HepG2 (cell line): ENCODE results near the gene NHSL1. TPM values are rescaled to one million over a fixed set of nuclear protein-coding genes. Genes with fewer than 3 reads are reported as not detected.

Experiments used
- FOXM1 ChIP-seq: sonication (generic); formaldehyde crosslinking; IDR thresholded peaks from 2 replicates; pipeline ENCODE4 v1.5.0; 2020; ENCODE audit warnings: missing genetic modification reagents
- IRX3 ChIP-seq: sonication (generic); formaldehyde crosslinking; IDR thresholded peaks from 2 replicates; pipeline ENCODE4 v1.8.1; 2023; ENCODE audit warnings: mild to moderate bottlenecking, low read depth, missing genetic modification reagents, borderline replicate concordance
- JUND ChIP-seq: sonication (generic); formaldehyde crosslinking; IDR thresholded peaks from 2 replicates; pipeline ENCODE4 v1.8.0; 2022; ENCODE audit warnings: mild to moderate bottlenecking, missing genetic modification reagents
- NFIB ChIP-seq: sonication (generic); formaldehyde crosslinking; IDR thresholded peaks from 2 replicates; pipeline ENCODE4 v1.9.0; 2021; ENCODE audit warnings: missing genetic modification reagents, mild to moderate bottlenecking, borderline replicate concordance
- NR2F6 ChIP-seq, 2 experiments: IDR thresholded peaks; 2 replicates each; pipeline ENCODE4 v1.6.1; 2016; ENCODE audit warnings: antibody characterized with exemption in 1 of 2, mild to moderate bottlenecking in 1 of 2
- PATZ1 ChIP-seq: sonication (generic); formaldehyde crosslinking; IDR thresholded peaks from 2 replicates; pipeline ENCODE4 v1.4.0; 2020; ENCODE audit warnings: missing genetic modification reagents
- SP140L ChIP-seq: sonication (generic); formaldehyde crosslinking; IDR thresholded peaks from 2 replicates; pipeline ENCODE4 v1.4.0; 2020; ENCODE audit warnings: missing genetic modification reagents, borderline replicate concordance
- SSRP1 ChIP-seq: IDR thresholded peaks from 2 replicates; pipeline ENCODE4 v1.6.1; 2016; ENCODE audit warnings: control low read depth
- TAF1 ChIP-seq: sonication (generic); formaldehyde crosslinking; IDR thresholded peaks from 2 replicates; pipeline ENCODE4 v1.4.0; 2020; ENCODE audit warnings: missing genetic modification reagents
- TCF7 ChIP-seq: sonication (generic); IDR thresholded peaks from 2 replicates; pipeline ENCODE4 v1.6.1; 2016; ENCODE audit warnings: antibody characterized with exemption, low read depth
- ZBTB7A ChIP-seq: sonication (generic); formaldehyde crosslinking; IDR thresholded peaks from 2 replicates; pipeline ENCODE4 v1.8.0; 2022; ENCODE audit warnings: mild to moderate bottlenecking, missing genetic modification reagents
- ZNF142 ChIP-seq: sonication (generic); formaldehyde crosslinking; IDR thresholded peaks from 2 replicates; pipeline ENCODE4 v1.4.0; 2020; ENCODE audit warnings: missing genetic modification reagents
- ZNF33A ChIP-seq: sonication (generic); formaldehyde crosslinking; IDR thresholded peaks from 2 replicates; pipeline ENCODE4 v1.5.1; 2020; ENCODE audit warnings: missing genetic modification reagents, mild to moderate bottlenecking, moderate library complexity, borderline replicate concordance
- ZNF432 ChIP-seq: sonication (generic); formaldehyde crosslinking; IDR thresholded peaks from 2 replicates; pipeline ENCODE4 v1.5.0; 2020; ENCODE audit warnings: missing genetic modification reagents, mild to moderate bottlenecking, borderline replicate concordance
- ZNF790 ChIP-seq: sonication (generic); formaldehyde crosslinking; IDR thresholded peaks from 2 replicates; pipeline ENCODE4 v1.8.0; 2022; ENCODE audit warnings: missing genetic modification reagents, mild to moderate bottlenecking, borderline replicate concordance
- polyA plus RNA-seq, 8 experiments: library from polyadenylated mRNA; depleted of rRNA in 3 of 8; stranded (reverse) in 7 of 8; unstranded in 1 of 8; fragments of >200 nt; fragmentation: Illumina TruSeq in 4 of 8; extraction: Trizol in 4 of 8; gene quantifications; 2 replicates each; pipeline versions ENCODE4 v1.2.1 to v1.2.3, GENCODE V29; 2011 to 2016; ENCODE audit warnings: low read depth in 4 of 8, missing spikeins in 1 of 8, mixed read lengths in 1 of 8; ENCODE audit not compliant: insufficient read depth in 1 of 8
- total RNA-seq, 5 experiments: library from RNA; depleted of rRNA; stranded (reverse); fragments of >200 nt; fragmentation: Illumina TruSeq; extraction: Trizol; gene quantifications; 2 replicates each; pipeline ENCODE4 v1.2.3, GENCODE V29; 2016; ENCODE audit warnings: low read depth in 1 of 5
- TF ChIP-seq, protein P1 (sequence below): sonication (generic); formaldehyde crosslinking; conservative IDR thresholded peaks from 2 replicates; pipeline ENCODE4 v1.5.0; 2020; ENCODE audit warnings: missing genetic modification reagents

NHSL1 gene
- total and polyA plus RNA-seq, 2 of the 13 experiments (the other 11 are each of a cell fraction or from before 2014, with no cell fraction given): 24.9 to 53.6 TPM

DNA sequence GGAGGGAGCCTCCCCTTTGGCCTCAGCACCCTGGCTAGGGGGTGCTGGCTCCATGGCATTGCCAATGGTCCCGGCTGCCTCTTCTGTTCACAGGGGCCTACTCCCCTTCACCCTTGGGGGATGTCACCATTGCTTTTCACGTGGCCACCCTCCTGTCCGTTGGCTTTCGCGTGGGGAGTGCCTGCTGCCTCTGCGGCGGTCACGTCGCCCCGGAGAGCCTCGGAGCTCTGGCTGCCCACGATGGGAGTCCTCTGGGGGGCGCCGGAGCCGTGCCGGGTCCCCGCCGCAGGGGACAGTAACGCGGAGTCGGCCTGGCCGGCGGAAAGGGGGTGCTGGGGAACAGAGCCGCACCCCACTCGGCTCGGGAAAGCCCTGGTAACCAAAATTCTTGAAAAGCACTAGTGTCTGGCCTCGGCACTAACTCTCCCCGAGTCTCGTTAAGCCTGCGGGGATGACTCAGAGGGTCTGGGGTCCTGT, 95.9 kb downstream of the NHSL1 start (continued):
- no peak for TF ChIP-seq ZNF432 (CRISPR knock-in tag)
- no peak for TF ChIP-seq IRX3
- TF ChIP-seq FOXM1 (CRISPR knock-in tag): no peak
- peak; percentile 50 for TF ChIP-seq PATZ1
- TF ChIP-seq, protein P1, sequence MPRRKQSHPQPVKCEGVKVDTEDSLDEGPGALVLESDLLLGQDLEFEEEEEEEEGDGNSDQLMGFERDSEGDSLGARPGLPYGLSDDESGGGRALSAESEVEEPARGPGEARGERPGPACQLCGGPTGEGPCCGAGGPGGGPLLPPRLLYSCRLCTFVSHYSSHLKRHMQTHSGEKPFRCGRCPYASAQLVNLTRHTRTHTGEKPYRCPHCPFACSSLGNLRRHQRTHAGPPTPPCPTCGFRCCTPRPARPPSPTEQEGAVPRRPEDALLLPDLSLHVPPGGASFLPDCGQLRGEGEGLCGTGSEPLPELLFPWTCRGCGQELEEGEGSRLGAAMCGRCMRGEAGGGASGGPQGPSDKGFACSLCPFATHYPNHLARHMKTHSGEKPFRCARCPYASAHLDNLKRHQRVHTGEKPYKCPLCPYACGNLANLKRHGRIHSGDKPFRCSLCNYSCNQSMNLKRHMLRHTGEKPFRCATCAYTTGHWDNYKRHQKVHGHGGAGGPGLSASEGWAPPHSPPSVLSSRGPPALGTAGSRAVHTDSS (CRISPR knock-in tag): no peak
- no peak for TF ChIP-seq SP140L (CRISPR knock-in tag)
- TF ChIP-seq ZNF142 (CRISPR knock-in tag): no peak
- no peak for TF ChIP-seq SSRP1 (CRISPR knock-in tag)
- 0 out of 2 replicates have a peak, but pooled peaks have one; percentile 66 for TF ChIP-seq ZNF33A (CRISPR knock-in tag)
- no peak for TF ChIP-seq NR2F6 (IDR thresholded peaks at IDR 0.05)
- 0 out of 2 replicates have a peak, but pooled peaks have one; percentile 5 for TF ChIP-seq NR2F6 (CRISPR knock-in tag; IDR thresholded peaks at IDR 0.05)
- no peak for TF ChIP-seq TAF1 (CRISPR knock-in tag)
- peak; percentile 61 for TF ChIP-seq JUND (CRISPR knock-in tag)
- TF ChIP-seq ZBTB7A (CRISPR knock-in tag): peak; percentile 55; the same call in 1 of the 2 replicates
- no peak for TF ChIP-seq TCF7
- 0 out of 2 replicates have a peak, but pooled peaks have one; percentile 54 for TF ChIP-seq ZNF790 (CRISPR knock-in tag)
- 0 out of 2 replicates have a peak, but pooled peaks have one; percentile 55 for TF ChIP-seq NFIB (CRISPR knock-in tag)
